ENCODE measurements around the gene SBF1.
A peak's percentile ranks its signal among the peaks of the same experiment; 100 is the strongest.

SBF1 gene

DNA sequence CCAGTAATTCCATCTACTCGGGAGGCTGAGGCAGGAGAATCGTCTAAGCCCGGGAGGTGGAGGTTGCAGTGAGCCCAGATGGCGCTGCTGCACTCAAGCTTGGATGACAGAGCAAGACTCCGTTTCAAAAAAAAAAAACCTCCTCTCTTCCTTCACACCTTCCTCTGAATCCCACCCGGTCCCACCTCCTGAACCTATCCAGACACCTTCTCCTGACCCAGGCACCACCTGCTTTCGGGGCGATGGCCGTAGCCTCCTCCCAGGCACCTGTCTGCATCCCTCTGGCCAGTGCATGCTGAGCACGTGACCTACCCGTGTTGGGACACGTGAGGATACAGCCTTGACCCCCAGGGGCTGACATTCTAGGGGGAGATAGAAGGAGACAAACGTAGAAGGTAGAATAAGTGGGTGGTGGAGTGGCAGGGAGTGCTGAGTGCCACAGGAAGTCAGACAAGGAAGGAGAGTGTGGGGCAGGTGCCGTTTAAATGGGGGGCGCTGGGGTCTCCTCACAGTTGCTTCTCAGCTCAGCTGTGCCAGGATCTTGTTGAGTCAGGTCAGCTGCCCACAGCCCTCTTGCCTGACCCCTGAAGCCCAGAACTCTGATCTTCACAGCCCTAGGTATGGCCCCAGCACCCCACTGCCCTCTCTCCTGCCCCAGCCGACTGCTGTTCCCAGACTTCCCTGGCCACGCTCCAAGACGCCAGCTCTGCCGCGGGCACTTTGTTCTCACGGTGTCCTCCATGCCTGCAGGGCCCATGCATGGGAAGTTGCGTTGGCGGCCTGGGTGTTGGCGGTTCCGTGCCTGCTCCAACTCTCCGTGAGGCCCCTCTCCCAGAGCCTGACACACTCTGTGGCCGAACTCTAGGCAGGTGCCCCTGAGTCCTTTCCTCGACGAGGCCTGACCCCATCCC, 10.6 kb upstream of the SBF1 start:
- DNase-seq = no peak

DNA sequence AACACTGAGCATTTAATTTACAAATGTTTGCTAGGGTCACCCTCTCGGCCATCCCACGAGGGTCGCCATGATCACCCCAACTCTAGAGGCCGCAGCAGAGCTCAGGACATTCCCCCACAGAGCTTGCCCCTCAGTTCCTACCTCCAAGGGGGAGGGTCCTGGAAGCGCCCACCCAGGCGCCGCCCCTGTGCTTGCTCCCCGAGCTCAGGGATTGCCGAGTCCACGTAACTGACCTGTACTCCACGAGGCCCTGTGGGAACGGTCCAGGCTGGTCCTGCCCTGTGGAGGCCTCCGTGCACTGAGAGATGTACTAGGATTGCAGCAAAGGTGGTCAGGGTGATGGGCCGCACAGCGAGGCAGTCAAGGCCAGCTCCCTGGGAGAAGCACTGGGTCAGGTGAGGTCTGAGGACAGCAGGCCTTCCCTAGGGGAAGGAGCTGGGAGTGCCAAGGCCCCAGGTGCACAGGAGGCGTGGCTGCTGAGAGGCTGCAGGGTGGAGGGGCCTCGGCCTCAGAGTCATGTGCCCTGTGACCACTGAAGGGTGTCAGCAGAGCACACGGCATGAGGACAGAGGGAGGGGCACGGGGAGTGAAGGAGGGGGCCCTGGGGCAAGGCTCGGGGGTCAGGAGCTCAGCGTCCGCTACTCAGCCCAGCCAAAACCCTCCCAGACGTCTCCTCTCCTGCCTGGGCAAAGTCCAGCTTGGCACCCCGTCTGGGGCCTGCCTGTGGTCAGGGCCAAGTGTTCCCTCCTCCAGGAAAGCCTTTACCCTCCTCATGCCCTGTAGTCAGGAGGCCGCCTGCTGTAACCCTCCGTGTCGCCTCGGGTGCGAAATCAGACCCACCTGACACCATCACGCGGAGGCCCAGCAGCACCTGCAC, 9.4 kb upstream of the SBF1 start:
- no peak for DNase-seq

DNA sequence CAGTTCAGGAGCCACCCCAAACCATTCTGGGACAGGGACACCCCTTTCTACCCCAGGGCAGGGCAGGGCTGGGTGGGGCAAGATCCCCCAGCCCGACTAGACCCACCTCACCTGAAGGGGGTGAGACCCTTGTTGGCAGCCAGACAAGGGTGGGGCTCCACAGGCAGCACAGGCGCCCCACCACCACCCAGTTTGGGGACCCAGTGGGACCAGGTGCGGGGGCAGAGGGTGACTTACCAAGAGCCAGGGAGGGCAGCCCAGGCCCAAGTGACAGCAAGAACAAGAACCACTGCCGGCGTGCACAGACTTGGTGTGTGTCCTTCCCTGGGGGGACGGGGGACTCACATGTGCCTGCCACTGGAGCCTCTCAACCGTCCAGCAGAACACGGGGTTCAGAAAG, 8.7 kb upstream of the SBF1 start:
- no peak for DNase-seq

DNA sequence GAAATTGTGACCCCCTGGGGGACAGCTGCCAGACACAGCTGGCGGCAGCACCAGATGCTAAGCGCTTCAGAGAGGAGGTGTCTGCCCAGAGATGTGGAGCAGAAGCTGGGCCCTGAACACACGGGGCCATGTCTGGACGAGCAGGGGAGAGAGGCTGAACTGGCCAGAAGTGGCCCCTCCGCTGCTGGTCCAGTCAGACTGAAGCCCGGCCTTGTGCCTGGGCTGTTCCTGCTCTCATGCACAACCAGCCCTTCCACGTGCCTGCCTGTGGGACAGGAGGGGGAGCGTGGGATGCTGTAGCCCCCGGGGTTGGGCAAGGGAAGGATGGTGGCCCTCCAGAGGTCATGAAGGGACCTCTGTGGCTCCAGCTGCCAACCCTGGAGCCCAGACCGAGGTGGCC, 8.3 kb upstream of the SBF1 start:
- no peak for DNase-seq

DNA sequence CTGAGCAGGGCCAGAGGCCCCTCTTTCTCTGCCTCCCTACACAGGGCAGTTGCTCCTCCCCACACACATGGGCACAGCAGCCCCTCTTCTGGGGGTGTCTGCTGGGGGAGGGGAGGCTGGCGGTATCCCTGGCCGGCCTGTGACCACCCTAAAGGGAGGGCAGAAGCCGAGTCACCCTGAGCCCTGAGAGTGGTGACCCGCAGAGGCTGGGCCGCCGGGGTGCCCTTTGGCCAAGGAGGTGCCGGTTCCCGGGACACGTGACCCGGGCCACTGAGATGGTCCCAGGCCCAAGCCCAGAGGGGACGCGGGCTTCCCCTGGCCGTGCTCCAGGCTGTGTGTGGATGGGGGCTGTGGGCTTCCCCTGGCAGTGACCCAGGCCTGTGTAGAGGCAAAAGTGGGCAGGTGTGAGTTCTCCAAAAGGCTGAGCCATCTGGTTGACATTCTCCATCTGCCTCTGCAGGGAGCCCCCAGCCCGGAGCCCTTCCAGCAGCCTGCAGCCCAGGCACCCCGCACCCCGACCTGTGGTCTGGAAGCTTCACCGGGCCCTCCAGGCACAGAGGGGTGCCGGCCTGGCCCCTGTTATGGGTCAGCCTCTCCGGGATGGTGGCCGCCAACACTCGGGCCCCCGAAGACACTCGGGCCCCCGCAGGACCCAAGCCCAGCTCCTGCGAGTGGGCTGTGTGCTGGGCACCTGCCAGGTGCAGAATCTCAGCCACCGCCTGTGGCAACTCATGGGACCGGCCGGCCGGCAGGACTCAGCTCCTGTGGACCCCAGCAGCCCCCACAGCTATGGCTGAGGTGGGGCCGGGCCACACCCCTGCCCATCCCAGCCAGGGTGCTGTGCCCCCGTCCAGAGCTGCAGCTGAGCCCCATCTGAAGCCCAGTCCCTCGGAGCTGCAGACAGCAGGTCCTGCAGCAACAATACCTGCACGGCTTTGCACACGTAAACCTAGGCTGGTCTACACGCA, 7.6 kb upstream of the SBF1 start:
- no peak for DNase-seq

DNA sequence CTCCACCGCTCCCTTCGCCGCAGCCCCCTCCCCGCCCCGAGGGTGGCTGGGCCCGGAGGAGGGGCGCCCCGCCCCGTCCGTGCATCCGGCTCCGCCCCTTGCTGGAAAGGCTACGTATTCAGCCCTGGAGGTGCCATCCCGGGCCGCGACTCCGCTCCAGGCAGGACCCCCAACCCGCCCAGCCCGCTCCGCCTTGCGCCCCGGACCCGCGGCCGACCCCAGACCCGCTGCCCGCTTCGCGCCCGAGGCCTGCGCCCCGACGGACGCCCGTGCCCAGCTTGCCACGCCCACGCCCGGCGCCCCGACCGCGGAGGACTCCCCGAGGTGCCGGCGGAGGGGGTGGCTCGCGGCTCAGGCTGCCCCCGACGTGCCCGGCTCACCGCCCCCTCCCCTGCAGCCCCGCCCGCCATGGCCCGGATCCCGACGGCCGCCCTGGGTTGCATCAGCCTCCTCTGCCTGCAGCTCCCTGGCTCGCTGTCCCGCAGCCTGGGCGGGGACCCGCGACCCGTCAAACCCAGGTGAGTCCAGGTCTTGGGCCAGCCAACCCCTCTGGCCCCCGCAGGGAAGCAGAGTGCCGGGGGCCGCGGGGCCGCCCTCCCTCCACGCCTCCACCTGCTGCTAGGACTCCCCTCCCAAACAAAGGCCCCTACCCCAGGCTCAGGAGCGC, 6.7 kb upstream of the SBF1 start, which contains the start of gene ADM2:
ADM2 (plus strand) TSS at position 104 of the 667 bp plus-strand sequence; CDS start at position 409, 305 bp downstream.
- DNase-seq = peak; percentile 54

DNA sequence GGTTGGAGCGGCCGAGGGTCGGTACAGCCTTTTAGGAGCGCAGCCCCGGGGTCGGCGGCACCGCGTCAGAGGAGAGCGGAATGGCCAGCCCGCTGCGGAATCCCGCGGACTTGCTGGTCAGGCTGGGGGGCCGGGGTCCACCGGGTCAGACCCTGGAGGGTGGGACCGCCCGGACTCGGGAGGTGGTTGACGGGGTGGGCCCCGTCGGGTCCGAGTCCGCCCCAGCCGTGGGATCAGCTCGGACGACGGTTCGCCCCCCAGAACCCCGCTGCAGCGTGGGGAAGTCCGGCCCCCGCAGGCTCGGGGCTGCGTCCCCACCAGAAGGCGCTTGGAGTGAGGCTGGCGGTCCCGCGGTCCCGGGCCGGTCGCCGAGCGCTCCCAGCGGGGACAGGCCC, 6.2 kb upstream of the SBF1 start:
- DNase-seq = no peak

DNA sequence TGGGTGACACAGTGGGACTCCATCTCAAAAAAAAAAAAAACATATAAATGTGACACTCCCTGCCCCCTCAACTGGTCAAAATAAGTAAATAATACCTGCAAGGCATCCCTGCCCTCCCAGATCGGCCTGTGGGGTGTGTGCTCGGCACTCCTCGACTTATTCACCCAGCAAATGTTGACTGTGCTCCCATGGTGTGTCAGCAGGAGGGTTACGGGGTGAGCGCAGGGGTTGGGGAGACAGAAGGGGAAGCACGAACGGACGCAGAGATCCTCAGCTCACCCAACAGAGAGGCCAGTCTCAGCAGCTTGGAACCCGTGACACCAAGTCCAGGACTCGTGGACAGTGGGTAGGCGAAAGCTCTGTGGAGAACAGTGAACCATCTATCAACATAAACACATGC, 4.9 kb upstream of the SBF1 start:
- no peak for DNase-seq

DNA sequence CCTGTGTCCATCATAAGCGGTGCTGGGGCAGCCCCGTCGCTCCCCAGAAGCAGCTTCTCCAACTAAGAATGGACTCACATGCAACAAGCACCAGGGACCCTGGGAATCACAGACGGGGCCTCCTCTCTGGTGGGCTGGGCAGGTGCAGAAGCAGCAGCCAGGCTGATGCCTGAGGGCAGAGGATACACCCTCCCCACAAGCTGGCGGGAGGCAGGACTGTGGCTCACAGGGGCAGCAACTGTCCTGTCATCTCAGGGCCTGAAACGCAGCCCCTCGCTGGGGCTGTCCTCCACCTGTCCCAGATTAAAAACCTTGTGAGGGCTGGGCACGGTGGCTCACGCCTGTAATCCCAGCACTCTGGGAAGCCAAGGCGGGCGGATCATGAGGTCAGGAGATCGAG, 3.1 kb upstream of the SBF1 start:
- no peak for DNase-seq

DNA sequence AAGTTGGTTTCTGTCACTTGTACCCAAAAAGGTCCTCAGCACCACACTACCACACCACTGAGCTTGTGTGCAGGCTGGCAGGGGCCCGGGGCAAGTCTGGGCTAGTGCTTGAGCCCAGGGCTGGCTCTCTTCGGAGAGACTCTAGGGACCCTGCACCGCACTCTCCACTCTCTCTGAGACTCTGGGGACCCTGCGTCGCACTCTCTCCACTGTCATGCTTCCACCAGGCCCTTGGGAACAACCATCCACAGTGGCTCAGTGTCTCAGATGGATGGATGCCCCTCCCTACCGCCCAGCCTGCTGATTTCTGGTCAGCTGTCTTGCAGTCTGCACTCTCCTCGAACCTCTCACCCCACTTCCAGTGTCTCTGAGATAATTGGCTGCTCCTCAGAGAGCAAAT, 2.0 kb upstream of the SBF1 start:
- DNase-seq = no peak

DNA sequence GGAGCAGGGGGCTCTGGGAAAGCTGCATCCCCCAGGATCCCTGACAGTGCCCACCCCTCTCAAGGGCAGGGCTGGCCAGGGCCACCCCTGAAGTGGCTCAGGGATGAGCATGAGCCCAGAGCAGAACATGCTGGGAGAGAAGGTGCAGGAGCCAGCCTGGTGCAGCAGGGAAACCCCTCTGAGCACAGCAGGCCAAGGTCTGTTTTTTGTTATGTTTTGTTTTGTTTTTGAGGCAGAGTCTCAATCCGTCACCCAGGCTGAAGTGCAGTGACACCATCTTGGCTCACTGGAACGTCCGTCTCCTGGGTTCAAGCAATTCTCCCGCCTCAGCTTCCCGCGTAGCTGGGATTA, 792 bp upstream of the SBF1 start:
- DNase-seq = no peak

DNA sequence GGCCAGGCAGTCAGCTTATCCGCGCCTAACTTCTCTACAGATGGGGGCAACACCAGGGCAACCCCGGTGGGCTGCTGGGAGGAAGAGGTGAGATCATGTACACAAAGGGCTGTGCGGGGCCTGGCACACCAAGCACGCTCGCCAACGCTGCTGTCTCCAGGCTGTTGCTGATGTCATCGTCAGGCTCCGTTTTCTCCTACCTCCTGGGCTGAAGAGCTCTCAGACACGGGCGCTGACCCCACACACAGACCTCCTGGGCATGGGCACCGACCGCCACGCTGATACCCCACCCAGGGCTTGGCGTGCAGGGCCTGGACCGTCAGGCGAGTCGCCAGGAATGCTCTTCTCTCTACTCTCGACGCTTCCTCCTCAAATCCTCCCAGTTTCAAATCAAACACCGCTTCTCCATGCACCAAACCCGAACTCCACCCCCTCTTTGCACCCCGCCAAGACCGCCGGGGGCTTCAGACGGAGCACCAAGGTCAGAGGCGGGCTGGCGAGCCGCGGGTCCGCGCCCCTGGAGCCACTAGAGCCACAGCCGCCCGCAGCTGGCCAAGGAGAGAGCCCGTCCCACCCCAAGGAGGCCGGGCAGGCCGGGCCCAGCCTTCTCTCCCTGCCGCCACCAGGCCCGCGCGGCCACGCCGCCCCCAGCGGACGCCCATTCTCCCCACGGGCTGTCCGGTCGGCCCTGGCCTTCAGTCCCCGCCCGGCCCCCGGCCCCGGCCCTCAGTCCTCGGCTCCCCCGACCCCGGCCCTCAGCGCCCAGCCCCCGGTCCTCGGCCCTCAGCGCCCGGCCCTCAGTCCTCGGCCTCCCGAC, 772 bp downstream of the SBF1 start:
- peak; percentile 52 for DNase-seq

DNA sequence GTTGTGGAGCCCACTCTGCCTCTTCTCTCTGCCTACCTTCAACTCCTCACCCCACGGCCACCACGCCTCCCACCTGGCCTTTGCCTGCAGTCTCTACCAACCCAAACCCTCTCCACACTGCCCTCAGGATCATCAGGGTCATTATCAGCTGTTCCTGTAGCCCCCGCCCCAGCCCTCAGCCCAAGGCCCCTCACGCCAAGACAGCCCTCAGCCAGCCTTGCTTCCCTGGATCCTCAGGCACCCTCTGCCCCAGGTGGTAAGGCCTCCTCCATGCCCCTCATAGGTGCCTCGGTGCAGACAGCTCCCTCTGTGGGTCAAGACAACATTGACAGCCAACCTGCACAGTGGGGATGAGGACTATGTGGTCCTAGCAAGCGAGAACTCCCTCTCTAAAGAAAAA, 1.7 kb downstream of the SBF1 start:
- peak; percentile 59 for DNase-seq

DNA sequence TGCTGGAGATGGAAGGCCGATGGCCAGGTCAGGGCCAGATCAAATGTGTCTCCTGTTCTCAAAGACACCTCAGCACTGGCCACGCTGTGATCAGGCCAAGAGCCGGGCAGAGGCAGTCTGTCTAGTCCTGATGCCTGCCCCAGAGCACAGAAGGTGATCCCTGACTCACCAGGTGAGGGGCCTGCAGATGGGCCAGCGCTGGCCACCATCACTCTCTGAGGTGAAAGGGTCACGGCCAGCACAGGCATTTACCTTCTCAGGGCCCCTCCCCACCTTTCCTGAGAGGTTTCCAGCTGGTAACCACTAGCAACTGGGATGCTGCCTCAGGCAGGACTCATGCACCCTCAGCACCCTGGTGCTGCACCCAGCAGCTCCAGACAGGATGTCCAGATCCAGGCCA, 2.9 kb downstream of the SBF1 start:
- no peak for DNase-seq

DNA sequence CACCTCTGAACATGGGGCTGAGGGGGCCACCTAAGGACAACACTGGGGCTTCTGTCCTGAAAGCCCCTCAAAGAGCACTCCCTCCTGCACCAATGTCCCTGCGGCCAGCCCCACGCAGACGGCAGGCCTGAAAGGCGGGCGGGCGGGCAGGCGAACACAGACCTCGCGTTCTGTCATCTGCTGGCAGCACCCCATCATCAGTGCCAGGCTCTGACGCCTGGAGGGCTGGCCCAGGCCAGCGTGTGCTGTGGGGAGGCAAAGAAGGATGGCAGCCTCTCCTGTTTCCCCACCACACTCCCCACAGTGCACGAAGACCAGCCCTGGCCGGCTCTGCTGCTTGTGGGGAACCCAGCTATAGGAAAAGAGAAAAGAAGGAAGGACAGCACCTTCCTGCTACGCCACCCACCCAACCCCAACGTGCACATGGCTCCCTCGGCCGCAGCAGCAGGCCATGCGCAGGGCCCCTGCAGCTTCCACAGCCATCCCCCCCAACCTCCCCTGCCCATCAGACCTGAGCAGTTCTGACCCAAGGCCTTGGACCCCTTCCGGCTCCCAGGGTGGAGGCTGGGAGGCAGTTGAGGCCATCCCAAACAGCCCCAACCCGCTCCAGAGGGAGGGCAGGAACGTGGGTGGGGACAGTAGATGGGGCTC, 3.5 kb downstream of the SBF1 start:
- DNase-seq = no peak

DNA sequence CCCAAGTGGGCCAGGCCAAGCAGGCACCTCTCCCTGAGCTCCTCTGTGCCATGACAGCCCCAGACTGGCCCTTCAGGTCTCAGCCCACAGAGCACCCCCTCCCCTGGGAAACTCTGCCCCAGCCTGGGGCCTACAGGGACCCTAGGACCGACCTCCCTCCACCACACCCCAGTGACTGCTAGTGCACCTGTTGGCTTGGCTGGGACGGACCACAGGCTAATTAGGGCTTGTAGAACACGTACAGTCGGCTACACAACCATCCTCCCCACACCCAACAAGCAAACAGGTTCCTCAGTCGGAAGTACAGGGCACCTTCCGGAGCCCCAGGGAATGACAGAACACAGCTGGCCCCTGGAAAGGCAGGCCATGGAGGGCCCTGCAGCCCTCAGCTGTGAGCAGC, 4.3 kb downstream of the SBF1 start:
- no peak for DNase-seq

DNA sequence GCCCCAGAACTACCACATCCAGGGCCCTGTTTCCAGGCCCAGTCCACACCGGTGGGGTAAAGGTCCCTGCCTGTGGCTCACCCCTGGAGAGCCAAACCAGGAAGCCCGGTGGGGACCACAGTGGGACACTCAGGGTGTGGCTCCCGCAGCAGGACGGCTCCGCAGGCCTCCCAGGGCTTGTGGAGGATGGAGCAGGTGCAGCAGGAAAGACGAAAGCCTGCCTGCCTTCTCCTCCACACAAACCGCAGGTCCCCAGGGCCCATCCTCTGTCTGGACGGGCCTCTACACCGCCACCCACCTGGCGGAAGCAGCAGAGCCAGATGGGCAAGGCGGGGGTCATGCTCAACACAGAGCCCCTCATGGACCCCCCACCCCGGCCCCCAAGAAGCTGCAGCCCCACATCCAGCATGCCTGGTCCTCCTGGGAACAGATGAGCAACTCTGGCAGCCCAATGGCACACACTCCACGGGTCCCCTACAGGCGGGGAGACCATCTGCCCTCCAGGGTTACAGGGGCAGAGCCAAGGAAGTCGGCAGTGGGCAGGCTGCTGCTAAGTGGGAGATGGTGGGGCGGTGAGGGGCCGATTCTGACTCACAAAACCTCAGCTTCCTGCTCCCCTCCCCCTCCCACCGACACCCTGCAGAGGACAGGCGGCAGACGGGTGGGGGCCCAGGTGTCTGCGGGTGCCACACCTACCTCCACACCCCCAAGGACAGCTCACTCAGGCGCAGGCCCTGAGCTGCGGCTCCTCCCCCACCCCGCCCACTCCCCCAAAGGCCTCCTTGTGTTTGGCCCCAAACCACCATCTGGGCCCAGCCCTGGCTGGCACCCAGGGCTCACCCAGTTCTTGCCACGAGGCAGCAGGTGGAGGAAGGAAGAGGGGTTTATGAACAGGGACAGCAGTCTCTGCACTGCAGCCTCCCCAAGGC, 5.2 kb downstream of the SBF1 start:
- DNase-seq = peak; percentile 94

DNA sequence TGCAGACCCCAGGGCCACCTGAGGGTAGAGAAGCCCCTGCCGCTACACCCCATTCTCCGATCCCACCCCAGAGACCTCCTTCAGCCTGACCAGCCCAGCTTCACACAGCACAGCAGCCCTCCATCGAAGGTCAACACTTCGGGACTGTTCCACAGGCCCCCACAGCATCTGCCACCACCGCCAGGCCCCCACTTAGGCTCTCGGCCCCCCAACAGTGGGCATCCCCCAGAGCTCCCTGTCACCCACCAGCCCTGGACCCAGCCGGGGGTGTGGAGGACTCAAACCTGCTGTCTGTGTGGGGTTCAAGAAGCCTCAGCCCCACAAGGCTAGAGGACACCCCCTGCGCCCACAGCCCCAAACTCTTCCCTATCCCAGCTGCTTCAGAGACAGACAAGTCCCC, 6.2 kb downstream of the SBF1 start:
- DNase-seq = no peak

DNA sequence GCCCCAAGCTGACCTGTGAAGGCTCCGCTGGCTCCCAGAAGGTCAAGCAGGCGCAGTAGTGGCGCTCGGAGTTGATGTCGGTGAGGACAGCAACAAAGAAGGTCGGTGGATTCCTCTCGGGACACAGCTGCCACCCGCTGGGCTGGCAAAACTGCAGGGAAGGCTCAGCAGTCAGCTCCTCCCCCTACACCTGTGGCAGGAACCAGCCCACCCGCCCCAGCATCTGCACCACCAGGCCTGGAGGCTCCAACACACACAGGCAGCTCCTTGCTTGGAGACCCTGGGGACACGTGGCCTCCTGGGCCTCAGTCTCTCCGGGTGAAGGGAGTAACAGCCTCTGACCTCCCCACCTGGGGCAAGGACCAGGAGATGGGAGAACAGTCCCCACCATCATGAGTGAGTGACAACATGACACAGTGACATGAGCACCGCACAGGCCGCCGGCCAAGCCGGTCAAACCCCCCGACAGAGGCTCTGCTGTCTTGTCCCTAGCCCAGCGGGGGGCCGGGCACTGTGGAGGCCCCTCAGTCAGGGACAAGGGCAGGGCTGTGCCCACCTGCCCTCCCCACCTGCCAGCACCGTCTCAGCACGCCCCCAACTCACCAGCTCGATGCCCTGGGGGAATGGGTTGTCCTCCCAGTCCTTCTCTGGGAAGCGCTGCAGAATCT, 6.9 kb downstream of the SBF1 start:
- no peak for DNase-seq
